ENCODE results near the gene FNBP1L.

- TF ChIP-seq CTCF (IDR thresholded peaks at IDR 0.05) (no peak), EZH2 (IDR thresholded peaks at IDR 0.05) (no peak), EZH2phosphoT487 (IDR thresholded peaks at IDR 0.05) (no peak)
Observed at GRCh38 chr1:93489756-93490155, 41.8 kb downstream of the FNBP1L start.

Measured in neural progenitor cell (in vitro differentiated cells).